ENCODE measurements around the gene OCRL.

The OCRL gene

DNA sequence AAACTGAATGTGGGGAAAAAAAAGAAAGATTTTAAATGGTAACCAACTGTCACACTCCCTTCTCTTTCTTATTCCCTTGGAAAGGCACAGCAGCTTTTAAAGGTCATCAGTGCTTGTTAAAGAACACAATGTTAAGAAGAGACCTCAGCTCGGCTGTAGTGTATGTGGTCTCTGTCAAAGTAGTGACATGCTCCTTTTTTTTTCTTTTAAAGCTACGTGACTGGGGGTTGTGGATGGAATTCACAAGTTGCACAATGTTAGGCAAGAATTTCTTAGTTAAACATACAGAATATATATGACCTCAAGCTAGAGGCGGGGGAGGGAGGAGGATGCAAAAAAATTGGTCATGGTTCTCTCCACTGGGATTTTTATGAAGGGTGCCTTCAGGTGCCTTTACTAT, 45.6 kb downstream of the OCRL start:
- DNase-seq (ENCODE audit: low spot score): no peak

DNA sequence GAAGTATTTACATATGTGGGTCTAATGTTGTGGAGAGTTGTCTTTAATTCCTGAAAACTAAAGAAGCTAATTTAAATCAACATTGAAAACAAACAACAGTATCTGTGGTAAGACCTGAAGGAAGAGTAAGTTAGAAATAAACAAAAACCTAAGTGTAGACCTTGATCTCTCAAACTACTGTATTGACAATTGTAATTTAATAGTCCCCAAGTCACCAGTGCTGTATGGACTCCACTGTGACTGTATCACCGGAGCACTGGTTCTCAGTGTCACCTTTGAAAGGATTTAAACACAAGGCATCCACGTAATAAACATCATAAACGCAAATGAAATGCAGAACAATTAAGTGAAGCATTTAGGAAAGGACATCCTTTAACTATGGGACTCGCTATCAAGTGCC, 46.4 kb downstream of the OCRL start:
- no peak for DNase-seq (ENCODE audit: low spot score)

DNA sequence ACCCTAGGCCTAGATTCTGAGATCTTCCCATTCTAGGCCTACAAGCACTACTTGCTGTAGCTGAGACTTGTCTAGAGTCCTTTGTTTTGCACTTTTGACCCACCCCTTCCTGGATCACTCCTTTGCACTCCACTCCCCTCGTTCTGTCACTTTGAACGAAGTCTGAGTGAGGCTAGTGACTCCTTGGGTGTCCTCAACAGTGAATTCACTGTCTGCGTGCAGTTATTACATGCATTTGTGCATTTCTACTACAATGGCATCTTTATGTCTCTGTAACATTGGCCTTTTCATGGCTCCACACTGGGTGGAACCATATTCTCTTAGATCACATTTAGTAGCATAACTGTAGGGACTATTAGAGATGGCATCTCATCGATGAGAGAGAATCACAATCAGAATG, 50.5 kb downstream of the OCRL start:
- no peak for DNase-seq (ENCODE audit: low spot score)

DNA sequence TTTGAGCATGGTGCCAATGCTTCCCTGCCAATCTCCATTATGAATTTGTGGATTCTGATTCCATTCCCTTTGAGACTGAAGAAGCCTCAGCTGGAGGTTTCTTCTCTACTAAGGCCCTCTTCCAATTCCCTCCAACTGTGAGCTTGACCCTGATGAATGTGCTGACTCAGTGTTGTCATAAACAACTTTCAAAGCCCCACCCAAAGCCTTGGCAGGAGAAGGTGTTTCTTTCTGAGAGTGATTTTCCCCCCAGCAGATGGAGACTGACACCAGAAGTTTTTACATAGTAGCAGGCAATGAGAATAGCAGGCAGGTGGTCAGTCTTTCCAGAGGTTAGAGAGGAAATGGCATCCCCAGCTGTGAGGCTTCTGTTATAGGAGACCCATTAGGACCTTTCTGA, 53.1 kb downstream of the OCRL start:
- no peak for DNase-seq (ENCODE audit: low spot score)

DNA sequence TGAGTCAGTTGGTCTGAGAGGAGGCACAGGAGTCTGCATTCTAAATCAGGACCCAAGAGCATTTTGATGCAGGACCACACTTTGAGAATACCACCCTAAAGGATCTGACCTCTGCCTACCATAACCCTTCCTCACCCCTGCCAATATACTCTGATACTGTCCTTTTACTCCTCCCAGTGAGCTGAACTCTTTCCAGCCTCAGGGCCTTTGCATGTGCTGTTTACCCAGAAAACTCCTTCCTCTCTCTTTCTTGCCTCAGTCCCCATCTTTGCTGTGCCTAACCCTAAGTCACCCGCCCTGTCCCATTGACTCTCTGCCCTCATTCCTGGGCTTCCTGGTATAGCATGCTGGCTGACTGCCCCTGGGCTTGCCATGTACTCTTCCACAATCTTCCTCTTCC, 54.7 kb downstream of the OCRL start:
- no peak for DNase-seq (ENCODE audit: low spot score)

DNA sequence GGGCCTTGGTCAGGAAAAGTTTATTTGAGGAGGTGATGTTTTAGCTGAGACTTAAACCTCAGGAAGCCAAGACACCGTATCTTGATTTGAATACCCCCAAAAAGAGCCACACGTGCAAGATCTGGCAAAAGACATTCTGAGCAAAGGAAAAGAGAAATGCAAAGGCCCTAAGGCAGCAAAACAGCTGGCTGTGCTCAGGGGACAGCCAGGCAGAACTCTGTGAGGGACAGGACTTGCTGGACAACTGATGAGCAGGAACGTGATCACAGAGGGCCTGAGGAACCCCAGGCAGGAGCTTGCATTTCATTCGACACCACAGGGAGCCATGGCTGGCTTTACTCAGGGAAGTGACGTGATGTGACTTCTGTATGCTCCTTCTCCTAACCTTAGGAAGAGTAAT, 56.0 kb downstream of the OCRL start:
- DNase-seq (ENCODE audit: low spot score): no peak

DNA sequence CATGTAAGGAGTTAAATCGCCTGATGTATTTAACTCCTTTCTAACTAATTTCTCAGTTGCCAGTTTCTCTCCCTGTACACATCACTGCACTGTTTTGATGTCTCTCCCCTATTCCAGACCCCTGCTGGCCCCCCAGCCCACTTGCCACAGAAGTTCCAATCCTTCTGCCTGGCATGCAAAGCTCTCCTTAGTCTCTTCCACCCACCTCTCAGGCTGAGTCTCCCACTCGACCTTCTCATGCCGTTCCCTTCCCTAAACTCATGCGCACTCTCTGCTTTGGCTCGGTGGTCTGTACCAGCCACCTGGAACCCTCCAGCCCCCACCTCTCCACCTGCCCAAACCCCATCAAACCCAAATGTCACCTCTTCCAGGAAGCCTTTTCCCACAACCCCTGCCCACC, 57.8 kb downstream of the OCRL start:
- no peak for DNase-seq (ENCODE audit: low spot score)

DNA sequence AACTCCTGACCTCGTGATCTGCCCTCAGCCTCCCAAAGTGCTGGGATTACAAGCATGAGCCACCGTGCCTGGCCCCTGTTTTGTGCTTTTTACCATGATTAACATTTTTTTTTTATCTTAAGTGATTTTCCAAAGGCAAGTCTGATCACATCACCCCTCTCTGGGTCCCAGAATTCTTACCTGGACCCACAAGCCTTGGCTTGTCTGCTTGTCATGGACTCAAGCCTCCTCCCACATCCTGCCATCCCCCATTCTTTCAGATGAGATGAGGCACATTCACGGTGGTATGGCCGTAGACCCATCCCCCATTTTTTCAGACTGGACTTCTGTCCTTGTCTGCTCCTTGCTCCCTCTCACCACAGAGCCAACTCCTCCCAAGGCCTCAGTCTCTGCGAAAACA, 59.4 kb downstream of the OCRL start:
- no peak for DNase-seq (ENCODE audit: low spot score)

DNA sequence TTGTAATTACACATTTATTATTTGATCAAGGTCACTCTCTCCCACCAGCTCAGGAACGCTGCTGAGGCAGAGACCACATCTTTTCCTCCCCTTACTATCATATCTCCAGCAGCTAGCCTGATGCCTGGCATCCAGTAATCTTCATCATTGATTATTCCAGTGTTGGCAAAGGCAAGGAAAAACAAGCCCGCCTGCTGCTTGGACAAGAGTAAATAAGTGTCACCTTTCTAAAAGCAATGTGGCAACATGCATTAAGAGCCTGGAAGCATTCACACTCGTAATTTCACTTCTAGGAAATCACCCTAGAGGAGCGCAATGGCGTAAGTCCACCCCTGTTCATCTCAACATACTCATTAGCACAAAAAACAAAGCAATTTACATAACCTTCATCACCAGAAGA, 59.9 kb downstream of the OCRL start:
- DNase-seq (ENCODE audit: low spot score): no peak

DNA sequence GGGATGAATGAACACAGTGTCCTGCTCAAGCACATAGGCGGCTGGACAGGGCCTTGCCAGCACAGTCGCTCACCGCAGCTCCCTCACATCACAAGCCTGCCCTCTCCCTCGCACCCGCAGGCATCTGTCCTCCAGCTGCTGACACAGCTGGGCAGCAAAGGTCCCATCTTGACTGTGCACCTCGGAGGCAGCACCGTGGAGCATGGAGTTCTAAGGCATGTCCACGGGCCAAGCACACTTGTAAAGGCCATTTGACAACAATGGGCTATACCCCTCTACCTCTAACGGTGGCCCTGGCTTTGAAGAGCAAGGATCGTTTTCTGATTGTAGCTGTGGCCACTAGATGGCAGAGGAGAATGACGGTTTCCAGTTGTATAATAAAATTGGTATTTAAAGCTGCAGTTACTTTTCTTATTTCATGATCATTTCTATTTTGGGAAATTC, 60.9 kb downstream of the OCRL start:
- DNase-seq (ENCODE audit: low spot score): peak; percentile 29

DNA sequence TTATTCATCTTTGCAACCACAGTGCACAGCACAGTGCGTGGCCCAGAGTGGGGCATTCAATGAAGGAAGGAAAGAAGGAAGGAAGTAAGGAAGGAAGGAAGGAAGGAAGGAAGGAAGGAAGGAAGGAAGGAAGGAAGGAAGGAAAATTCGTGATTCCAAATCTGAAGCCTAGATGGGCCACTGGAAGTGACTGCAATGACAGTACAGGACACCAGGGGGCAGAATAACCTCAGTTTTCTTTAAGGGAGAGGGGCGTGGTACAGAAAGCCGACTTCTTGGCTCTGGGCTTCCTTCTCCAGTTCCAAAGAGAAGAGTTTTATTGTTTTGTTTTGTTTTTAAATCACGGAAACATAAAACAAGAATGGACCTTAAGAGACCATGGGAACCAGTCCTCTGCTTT, 66.9 kb downstream of the OCRL start:
- DNase-seq (ENCODE audit: low spot score): peak; percentile 43

DNA sequence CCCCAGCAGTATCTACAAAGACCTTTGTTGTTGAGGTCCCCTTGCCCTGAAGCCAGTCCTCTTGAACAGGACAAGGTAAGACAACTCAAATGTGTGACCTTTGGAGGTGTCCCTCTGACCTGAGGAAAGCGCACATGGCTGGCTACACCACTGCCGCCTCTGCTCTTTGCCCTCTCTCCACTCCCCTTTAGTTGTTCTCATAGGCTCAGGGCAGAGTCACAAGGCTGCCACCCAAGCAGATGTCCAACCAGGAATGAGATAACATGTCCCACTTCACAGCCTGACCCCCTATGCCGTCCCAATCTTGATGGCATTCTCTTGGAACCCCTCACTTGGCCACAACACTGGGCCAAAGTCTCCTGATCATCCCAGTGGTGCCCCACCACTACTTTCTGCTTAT, 68.4 kb downstream of the OCRL start:
- no peak for DNase-seq (ENCODE audit: low spot score)

DNA sequence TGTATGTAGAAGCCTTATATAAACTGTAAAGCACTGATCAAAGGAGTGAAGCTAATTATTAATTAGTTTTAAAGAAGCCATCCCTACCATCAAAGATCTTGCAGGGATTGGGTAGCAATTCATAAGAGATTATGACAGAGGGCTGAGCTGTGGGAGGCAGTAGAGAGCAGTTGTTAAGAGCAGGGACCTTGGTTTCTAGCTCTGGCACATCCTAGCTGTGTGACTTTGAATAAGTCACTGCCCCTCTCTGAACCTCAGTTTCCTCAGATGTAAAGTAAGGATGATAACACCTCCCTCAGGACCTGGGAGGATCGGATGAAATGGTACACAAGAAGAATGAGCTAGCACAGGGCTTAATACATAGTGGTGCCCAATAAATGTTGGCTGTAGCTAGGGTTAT, 69.3 kb downstream of the OCRL start:
- DNase-seq (ENCODE audit: low spot score): no peak

DNA sequence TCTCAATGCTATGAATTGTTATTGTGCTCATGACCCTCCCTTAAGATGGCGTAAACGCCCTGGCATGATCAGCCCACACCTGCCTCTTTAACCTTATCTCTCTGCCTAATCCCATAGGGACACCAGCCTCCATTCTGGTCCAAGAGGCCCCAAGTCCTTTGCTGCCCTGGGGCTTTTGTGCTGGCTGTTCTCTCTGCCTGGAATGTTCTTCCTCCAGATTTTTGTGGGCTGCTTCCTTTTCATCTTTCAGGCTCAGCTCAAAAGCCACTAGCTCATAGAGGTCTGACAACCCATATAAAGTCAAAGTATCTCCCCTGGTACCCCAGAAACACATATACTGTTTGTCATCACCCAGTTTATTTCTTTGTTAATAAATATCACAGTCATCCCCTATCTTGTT, 72.3 kb downstream of the OCRL start:
- no peak for DNase-seq (ENCODE audit: low spot score)

DNA sequence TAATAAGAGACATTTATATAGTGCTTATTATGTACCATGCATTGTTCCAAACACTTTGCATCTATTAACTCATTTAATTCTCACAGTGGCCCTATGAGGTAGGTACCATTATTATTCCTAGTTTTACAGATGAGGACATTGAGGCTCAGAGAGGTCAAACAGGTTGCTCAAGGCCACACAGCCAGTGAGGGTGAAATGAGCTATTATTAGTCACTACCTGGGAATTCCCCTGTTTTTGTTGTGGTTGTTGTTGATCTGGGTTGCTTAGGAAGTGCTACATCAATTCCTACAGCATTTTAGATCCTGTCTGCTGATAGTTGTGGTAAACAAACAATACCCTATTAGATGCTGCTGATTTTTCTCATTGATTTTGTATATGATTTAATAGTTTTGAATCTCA, 73.5 kb downstream of the OCRL start:
- DNase-seq (ENCODE audit: low spot score): no peak

DNA sequence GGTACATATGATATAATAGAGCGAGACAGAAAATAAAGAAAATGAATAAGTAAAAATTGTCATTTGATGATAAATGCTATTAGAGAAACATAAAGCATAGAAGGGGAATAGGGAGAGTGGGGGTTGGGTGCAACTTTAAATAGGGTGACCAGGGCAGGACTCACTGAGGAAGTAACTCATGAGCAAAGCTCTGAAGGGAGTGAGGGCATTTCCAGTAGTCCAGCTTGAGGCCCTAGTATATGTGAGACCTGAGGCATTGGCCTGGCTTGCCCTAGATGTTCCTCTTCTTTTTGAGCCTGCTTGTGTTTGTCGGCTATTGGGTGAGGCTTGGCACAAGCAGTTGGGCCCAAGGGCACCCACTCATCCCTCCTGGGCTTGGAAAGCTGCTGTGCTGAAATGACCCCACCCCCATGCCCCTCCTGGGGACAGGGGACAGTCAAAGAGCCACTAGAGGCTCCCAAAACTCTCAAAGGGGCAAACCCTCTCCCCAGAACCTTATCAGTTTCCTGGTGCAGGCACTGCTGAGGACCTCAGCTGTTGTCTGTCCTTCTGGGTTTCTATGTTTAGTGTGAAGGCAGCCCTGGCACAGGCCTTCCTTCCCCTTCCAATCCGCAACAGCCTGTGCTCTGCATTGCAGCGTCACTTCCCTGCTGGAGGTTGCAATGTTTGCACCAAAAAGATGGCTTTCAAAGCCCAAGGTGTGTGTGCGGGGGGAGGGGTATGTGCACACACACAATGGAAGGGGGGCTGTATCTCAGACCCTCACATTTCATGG, 74.6 kb downstream of the OCRL start:
- DNase-seq (ENCODE audit: low spot score): no peak

DNA sequence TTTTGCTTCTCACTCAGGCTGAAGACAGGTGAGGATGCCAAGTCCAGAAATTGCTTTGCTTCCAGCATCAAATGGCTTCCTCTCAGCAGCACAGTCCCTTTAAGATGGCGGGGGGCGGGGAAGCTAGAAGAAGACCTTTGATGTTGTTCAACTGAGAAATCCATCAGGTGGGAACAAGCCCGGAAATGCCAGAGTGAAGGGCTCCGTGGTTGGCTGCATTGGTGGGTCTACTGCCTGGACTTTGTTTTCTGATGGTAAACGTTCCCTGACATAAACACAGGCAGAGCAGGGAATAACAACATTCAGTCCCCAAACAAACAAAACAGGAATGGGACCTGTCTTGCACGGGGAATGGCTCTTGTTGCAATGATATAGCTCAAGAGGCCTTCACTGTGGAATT, 77.4 kb downstream of the OCRL start:
- no peak for DNase-seq (ENCODE audit: low spot score)

DNA sequence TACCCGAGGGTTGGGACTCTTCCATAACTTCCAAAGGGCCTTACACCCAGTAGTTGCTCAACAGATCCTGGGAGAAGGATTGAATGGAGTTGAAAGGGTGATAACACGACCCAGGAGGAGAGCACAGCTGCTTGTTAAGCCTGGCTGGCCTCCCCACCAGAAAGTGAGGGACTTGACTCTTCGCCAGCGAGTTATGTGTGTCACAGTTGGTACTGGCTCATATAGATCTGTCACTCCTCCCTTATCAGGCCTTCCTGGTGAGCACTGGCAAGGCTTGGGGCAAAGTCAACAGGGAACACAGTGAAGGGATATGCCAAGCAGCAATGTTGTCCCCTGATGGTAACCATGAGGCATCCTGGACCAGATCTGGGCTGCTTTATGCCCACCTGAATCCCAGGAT, 78.9 kb downstream of the OCRL start:
- DNase-seq (ENCODE audit: low spot score): no peak

DNA sequence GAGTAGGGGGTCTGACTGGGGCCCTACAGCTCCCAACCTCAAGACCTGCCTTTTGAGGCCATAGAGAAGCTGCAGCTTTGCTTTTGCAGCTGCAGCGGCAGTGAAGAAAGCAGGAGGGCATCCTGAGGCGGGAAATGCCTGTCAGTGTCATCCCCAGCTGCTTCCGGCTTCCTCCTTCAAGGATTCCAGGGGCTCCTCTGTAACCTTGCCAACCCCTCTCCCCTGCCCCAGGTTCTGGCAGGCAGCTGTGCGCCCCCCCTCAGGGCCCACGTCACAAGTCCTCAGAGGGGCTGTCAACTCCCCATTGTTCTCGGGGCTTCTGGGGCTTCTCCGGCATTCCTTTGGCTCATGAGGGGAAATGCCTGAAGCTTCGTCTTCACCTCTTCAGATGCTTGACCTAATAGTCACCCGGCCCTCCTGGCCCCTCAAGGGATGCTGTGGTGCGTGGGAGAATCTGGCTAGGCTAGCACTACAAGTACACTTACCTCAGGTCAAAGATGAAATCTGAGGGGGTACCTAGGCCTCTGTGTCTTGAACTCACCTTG, 82.8 kb downstream of the OCRL start:
- no peak for DNase-seq (ENCODE audit: low spot score)

DNA sequence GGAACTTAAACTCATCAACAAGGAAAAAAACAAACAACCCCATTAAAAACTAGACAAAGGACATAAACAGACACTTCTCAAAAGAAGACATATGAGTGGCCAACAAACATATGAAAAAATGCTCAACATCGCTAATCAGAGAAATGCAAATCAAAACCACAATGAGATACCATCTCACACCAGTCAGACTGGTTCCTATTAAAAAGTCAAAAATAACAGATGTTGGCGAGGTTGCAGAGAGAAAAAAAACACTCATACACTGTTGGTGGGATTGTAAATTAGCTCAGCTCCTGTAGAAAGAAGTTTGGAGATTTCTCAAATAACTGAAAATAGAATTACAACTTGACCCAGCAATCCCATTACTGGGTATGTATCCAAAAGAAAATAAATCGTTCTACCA, 86.0 kb downstream of the OCRL start:
- no peak for DNase-seq (ENCODE audit: low spot score)

DNA sequence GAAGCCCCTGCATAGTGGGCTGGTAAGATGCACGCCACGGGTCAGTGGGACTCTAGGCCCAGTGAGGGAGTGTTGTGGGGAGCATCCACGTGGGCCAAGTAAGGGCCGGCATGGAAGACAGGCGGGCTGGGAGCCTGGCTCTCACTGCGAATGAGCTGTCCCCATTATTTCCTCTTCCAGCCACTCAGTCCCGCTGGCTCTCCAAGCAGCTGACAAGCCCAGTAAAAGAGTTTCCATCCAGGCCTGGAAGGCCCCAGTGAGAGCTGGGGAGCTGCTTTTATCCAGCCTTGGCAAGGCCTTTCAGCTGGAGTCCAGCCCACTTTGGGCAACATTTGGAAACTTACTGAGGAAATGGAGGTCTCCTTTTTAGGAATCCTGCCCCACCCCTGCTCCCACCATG, 89.8 kb downstream of the OCRL start:
- DNase-seq (ENCODE audit: low spot score): peak; percentile 29

DNA sequence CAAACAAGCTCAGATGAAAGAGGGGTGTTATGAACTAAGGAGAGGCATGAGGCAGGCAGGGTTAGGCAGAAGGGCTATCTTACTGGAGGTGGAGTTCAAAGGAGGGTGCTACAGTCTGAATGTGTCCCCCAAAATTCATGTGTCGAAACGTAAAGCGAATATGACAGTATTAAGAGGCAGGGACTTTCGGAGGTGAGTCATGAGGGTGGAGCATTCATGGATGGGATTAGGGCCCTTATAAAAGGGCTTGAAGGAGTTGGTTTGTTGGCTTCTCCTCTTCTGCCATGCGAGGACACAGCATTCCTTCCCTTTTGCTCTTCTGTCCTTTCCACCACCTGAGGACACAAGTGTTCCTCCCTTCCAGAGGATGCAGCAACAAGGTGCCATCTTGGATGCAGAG, 91.8 kb downstream of the OCRL start:
- DNase-seq (ENCODE audit: low spot score): no peak

DNA sequence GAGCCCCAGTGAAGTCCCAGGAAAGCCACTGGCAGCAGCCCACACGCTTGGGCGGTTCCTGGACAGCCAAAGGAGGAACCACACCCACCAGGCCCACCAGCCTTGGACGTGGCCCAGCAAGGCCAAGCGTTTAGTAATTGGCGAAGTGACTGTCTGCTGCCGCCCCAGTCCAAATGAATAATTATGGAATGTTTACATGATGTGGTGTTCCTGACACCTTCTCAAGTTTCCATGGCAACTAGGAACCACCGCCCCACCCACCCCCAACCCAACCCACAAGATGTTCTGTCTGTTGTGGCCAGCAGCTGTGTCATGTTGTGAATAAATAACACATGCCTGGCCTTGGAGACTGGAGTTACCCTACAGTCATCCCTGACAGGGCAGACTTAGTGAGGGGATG, 92.4 kb downstream of the OCRL start:
- DNase-seq (ENCODE audit: low spot score): no peak

DNA sequence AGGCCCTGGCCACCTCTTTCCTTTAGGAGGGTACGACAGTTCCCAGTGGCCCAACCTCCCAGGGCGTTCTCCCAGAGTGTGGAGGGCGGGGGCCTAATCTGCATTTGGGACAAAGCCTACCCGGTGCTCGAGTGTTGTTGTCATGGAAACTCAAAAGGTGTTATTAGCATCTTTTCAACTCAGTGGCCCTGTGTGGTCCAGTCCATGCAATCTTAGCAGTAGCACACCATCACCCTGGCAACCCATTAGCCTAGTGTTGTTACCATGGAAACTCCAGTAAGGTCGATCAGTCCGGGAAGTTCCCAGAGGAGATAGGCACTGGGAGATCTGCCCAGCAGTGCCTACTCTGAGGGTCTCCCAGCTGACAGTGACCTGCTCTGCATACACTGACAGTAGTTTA, 94.5 kb downstream of the OCRL start:
- DNase-seq (ENCODE audit: low spot score): no peak
